Medulla oblongata (tissue), 1 donor: ENCODE measurements around the gene WDSUB1.
A peak's percentile ranks its signal among the peaks of the same experiment; 100 is the strongest.

Source experiments
- DNase-seq: peaks from one replicate; pipeline ENCODE4 v3.0.0-alpha.2; 2015; ENCODE audit errors: extremely low spot score

Gene WDSUB1

GRCh38 chr2:159225025-159226016 lies 61.2 kb downstream of the WDSUB1 start:
- DNase-seq, result no peak

DNA sequence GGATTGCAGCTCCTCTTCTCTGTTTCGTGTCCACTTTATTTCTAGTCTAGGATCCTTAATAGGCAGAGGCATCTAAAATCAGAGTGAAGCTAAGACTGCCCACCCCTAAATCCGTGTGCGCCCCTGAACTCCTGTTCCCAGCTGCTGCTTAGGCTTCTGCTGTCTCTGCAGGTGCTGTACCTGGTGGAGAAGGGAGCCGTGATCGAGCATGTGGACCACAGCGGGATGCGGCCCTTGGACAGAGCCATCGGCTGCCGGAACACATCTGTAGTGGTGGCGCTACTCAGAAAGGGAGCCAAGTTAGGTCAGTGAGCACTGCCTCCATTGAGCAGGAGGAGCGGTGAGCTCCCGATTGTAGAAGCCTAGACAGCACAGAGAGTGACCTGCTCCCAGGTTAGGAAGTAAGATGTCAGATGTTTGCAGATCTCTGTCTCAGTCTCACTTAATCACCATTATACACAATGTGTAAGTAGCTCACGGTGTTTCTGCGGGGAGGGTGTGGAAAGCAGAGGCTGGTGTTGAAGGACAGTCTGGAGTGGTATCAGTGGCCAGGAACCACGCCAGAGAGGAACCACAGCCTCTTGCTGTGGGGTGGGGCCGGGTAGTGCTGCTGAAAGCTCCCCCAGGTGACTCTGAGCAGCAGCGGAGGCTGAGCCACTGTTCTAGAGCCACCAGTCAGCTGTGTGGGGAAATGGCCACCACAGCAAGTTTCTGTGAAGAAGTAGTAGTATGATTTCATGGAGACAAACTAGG lies 62.3 kb downstream of the WDSUB1 start:
- no peak for DNase-seq

DNA sequence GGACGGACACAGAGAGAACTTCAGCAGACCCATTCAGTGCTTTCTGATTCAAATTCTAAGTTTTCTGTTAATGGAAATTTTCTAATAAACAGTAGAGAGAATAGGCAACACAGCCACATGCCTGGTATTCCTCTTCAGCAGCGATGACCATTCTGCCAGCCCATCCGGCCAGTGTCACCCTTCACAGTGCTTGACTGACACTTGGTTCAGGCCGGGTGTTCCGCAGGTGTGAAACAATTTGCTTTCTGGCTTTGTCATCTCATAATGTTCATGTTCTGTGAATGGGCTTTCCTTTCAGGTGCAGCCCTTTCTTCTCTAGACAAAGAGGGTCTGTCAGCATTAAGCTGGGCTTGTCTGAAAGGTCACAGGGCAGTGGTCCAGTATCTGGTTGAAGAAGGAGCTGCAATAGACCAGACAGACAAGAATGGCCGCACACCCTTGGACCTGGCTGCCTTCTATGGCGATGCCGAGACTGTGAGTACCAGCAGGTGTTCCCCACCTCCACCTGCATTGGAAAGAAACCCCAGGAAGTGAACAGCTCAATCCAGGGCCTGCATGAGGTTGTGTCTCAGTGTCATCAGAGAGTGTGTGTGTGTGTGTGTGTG lies 67.0 kb downstream of the WDSUB1 start:
- DNase-seq, result no peak

DNA sequence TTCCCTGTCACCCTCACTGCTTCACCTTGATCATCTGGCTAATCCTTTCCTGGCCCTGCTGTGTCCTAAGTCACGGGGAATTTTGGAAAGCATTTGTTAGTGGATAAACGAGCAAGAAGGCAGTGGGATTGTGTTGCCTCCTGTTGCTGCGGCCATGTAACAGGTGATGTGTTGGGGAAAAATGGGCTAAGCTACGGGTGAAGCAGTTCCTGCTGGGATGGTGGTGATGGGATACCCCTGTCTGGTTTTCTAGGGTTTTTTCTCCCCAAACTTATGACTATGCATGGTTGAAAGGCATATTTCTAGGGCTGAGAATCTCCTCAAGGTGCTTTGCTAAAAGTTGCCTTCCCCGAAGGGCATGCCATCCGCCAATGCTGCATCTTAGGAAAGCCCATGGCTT lies 68.1 kb downstream of the WDSUB1 start:
- DNase-seq, result no peak

DNA sequence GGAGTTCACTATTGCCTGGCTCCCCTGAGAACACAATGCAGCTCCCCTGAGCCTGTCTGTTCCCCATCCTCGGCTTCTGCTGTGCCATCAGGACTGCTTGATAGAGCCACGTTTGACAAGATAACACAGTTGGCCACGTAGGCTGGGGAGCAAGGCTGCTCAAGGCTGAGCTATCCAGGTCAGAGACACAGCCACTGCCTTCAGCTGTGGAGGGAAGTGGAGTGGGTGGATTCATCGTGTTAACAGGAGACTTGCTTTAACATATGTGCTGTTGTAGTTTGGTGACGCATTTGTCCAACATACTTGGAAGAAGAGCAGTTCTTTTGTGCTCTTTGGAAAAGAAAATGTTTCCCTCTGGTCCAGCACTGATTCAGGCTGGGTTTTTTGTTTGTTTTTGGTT lies 68.8 kb downstream of the WDSUB1 start:
- no peak for DNase-seq

- no peak for DNase-seq
These were observed 71.4 kb downstream of the WDSUB1 start for GRCh38 chr2:159215116-159215515.

DNA sequence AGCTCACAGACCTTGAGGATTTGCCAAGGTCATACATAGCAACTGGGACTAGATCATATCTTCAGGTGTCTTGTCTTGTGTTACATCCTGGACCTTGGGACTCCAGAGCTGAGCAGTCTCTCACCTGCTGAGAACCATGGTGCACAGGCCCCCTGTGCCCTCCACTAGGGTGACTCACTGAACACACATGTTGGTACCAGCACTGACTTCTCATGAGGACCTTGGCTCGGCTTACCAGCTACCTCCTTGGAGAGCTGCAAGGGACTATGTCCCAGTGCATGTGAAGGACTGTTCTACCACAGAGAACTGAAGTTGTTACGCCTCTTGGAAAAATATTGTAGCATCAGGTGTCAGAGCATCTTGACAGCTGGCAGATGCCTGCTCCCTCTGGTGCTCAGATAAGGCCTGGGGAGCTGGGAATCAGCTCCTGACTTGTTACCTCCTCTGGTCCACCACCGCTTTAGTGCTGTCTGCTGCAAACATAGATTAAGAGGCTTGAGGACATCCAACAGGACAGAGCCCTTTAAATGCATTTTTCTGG lies 72.1 kb downstream of the WDSUB1 start:
- DNase-seq, result no peak

- no peak for DNase-seq
These were observed 73.2 kb downstream of the WDSUB1 start for GRCh38 chr2:159213296-159213695.

DNA sequence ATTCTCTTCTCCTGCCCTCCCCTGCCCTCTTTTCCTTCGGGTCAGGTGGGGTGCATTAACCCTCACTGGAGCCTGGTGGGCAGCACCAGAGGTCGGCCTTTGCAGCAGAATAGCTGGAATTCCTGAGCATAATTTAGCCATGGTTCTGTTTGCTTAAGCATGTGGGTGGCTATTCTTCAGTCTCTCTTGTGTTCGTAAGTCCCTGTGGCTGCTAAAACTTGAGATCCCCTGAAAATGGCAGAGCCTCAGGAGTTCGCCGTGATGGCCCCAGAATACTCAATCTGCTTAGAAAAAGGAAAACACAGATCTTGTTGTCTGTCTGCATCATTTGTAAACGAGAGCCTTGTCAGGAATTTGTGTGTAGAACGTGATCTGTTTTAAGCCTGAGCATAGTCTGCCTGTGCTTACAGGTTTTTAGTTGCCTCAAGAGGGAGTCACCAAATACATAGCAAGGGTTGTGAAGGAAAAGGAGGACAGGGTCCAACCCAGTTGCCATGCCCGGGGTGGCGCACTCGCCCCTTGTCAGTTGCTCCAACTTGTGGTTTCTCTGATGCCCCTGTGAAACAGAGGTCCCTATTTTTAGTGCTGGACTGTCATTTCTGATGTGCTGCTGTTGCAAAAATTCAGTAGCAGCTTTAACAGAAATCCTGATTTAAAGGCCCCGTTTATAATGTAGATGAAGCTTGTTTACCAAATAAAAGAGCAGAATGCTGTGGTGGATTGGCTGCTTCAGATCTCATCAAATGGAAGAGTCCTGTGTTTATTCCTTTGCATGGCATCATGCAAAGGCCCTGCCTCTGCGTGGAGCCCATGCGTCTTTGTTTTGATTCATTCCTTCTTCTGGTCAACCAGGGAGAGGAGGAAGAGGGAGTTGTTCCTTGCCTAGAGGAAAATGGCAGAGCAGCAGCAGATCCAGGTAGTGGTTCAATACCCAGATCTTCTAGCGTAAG lies 74.8 kb downstream of the WDSUB1 start:
- DNase-seq, result peak; percentile 49

DNA sequence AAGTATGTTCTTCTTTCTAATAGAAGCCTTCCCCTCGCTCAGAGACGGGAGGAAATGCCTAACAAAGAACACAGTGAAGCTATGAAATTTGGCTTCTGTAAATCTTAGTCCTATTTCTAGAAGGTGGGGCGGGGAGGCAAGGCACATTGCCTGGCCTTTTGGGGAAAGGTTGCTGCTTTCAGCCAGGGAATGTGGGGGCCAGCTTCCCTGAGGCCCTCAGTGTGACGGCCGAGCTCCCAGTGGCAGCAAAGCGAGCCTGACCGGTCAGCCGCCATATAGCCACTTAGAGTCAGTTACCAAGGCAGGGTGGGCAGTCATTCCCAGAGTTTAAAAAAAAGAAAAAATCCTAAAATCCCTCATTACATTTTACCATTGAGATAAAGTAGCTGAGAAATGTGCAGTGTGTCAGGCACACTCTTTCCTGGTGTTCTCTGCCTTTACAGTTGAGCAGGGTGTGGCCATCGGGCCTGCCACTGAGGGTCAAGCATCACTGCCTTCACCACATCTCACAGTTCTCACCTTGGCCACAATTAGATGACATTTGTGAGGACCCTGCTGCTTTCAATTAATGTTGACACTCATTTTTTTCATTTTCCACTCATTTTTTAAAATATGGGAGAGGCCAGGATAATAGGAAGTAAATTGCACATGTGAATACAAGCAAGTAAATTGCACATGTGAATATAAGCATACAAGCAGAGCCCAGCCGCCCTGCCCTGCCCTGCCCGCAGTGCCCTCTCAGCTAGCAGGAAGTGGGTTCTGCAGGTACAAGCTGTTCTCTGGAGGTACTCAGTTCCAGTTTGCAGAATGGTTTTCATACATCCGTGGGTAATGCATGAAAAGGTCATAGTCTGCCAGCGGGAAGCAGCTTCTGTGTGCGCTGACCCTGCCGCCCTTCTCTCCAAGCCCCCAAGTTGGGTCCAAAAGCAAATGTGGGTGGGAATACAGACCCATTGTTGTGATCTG lies 76.9 kb downstream of the WDSUB1 start:
- DNase-seq, result no peak

- DNase-seq, result no peak
These were observed 78.1 kb downstream of the WDSUB1 start for GRCh38 chr2:159208438-159208837.

DNA sequence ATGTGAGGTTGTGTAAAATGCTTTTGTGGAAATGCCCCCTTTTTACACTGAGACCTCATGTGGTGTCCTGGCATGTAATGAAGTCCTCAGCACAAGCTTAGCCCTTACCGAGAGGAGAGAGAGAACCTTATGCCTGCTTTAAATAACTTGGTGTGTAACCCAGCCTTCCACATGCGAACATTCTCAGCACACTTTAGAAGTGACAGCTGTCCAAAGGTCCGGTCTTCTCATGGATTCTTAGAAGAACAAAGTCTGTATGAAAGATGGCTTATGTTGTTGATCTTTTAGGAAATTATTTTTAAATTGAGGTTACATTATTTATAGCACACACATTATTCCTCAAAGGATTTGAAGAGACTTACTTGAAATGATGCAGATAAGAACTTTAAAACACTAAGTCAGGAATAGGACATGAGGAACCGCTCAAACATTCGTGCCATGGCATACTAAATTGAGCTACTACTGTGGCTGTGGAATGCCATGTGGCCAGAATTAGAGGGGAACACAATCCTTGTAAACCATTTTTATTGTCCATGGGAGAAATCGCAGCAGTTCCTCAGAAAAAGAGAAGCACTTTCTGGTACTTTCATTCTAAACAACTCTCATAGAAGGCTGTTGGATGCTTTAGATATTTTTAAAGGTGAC lies 79.6 kb downstream of the WDSUB1 start:
- DNase-seq, result no peak

- DNase-seq, result peak; percentile 48
These were observed 81.9 kb downstream of the WDSUB1 start for GRCh38 chr2:159204381-159205144.

DNA sequence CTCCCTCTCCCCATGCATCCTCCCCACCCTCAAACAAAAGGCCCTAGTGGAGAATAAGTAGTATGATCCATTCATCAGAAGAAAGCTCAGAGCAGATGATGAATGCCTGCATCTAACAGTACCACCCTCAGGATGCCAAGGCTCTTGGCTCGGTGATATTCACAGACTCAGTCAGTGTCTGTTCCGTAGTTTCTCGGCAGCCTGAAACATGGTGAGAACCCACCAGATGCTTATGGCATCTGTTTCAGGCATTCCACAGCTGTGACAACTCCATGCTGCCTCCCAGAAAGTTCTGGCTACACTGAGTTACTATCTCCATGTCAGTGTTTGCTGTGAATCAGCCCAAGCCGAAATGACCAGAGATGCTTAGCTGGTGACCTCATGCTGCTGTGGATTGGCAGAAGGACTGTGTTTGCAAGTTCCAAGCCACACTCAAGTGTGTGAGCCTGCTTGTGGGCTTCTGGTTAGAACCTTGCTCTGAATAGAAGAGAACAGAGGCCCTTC lies 83.9 kb downstream of the WDSUB1 start:
- DNase-seq, result peak; percentile 65

- DNase-seq, result no peak
These were observed 85.0 kb downstream of the WDSUB1 start for GRCh38 chr2:159201360-159202063.

DNA sequence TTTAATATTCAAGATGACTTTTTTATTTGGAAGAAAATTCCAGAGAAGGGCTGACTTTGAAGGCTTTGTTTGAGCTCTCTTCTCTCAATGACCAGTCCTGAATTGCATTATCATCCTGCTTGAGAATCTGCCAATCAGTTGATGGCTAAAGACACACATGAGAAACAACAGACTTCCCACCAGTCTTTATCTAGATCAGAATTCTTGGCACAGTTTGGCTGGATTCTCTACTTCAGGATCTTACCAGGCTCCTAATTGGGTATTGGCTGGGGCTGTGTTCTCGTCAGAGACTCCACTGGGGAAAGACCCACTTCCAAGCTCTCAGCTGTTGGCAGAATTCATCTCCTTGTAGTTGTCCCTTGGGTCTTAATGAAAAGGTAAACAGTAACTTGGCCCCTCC lies 86.0 kb downstream of the WDSUB1 start:
- DNase-seq, result no peak

DNA sequence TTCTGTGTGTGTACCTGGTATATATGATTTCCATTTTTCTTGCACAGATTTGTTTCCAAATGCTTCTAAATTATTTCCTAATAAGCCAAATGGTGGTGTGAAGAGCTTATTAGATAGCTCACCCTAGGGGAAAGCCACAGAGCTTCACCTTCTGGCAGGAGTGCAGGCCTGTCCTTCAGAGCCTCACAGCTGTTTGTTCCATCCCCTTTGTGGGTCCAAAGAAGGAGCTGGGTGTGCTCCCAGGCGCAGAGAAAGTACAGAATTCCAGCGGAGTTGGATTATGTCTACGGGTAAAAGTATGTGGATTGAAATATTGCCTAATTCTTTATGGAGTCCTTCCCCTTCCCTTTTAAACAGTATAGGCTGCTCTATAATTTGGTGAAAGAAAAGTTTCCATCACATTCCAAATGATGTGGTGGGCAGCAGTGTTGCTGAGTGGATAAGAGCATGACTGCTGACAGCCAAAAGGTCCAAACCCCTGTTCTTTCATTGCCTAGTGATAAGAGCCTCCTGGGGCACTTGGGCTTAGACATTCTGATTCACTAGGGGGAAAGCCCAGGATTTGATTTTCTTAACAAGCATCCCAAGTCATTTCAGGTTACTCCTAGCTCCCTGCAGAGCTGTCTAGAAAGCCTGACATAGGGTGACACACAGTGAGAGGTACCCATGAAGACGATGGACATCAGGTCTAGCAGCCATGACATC lies 86.6 kb downstream of the WDSUB1 start:
- DNase-seq, result no peak
